Chondrocyte (in vitro differentiated cells): Measurements from ENCODE around the gene KDM1B. TPM values are rescaled to one million over a fixed set of nuclear protein-coding genes. Genes with fewer than 3 reads are reported as not detected.
A peak's percentile ranks its signal among the peaks of the same experiment; 100 is the strongest.

Experiments
- DNase-seq: peaks from one replicate; pipeline ENCODE4 v3.0.0; 2021; ENCODE audit warnings: mixed read lengths, low spot score
- H3K27ac Mint-ChIP-seq: one replicate; pipeline ENCODE4 v1.8.0; 2021; ENCODE audit warnings: mild to moderate bottlenecking, moderate library complexity, mixed read lengths; ENCODE audit not compliant: unreplicated experiment
- H3K27me3 Mint-ChIP-seq: 2 replicates; pipeline ENCODE4 v1.8.0; 2021; ENCODE audit warnings: low read depth, mixed read lengths
- H3K36me3 Mint-ChIP-seq: 2 replicates; pipeline ENCODE4 v1.8.0; 2021; ENCODE audit warnings: low read depth, mixed read lengths
- H3K4me1 Mint-ChIP-seq: 2 replicates; pipeline ENCODE4 v1.8.0; 2021; ENCODE audit warnings: low read depth, mild to moderate bottlenecking, mixed read lengths
- H3K4me3 Mint-ChIP-seq: one replicate; pipeline ENCODE4 v1.8.0; 2021; ENCODE audit warnings: mild to moderate bottlenecking, moderate library complexity, mixed read lengths; ENCODE audit not compliant: unreplicated experiment
- H3K9me3 Mint-ChIP-seq: 2 replicates; pipeline ENCODE4 v1.8.0; 2021; ENCODE audit warnings: low read depth, mixed read lengths
- CTCF ChIP-seq: fragments of 200-600 bp; sonication (generic); IDR thresholded peaks from 2 replicates; pipeline ENCODE4 v1.5.0; 2021; ENCODE audit warnings: antibody characterized with exemption, mild to moderate bottlenecking, moderate library complexity
- total RNA-seq: library from RNA; stranded (reverse); gene quantifications from 3 replicates; pipeline ENCODE4 v1.2.1, GENCODE V29; 2021

KDM1B gene
- total RNA-seq, 1 donor from 2014 or later = 12.7 TPM

- Mint-ChIP-seq H3K27me3 (no peaks in the 10 kb centered on the region), H3K36me3 (no peaks in the 10 kb centered on the region)
- DNase-seq = no peak
Observed at GRCh38 chr6:18151801-18152200, 3.4 kb upstream of the KDM1B start.

GRCh38 chr6:18153311-18153703, 1.9 kb upstream of the KDM1B start:
- Mint-ChIP-seq H3K9me3 (no peaks in the 10 kb centered on the region), H3K27ac (no peak overlapping the region), H3K36me3 (no peaks in the 10 kb centered on the region), H3K27me3 (no peaks in the 10 kb centered on the region), H3K4me3 (no peak overlapping the region), H3K4me1 (peaks cover 18% of the 10 kb centered on the region)
- no peak for TF ChIP-seq CTCF
- no peak for DNase-seq

More at GRCh38 chr6:18151801-18152200, 3.4 kb upstream of the KDM1B start:
- Mint-ChIP-seq H3K9me3 (no peaks in the 10 kb centered on the region), H3K4me3 (no peak overlapping the region), H3K27ac (no peak overlapping the region), H3K4me1 (peaks cover 20% of the 10 kb centered on the region)
- TF ChIP-seq CTCF = no peak

- H3K4me3 Mint-ChIP-seq = peak within 1 kb of the TSS; percentile 98
- peak within 1 kb of the TSS; percentile 99 for H3K27ac Mint-ChIP-seq
- H3K4me1 Mint-ChIP-seq = peaks cover 15% of the 10 kb centered on the region
- H3K36me3 Mint-ChIP-seq = no peaks in the 10 kb centered on the region
- no peaks in the 10 kb centered on the region for H3K9me3 Mint-ChIP-seq
- H3K27me3 Mint-ChIP-seq = no peaks in the 10 kb centered on the region
- no peak for DNase-seq
- no peak for TF ChIP-seq CTCF
Observed at GRCh38 chr6:18154507-18155149, 594 bp upstream of the KDM1B start, which contains the start of gene TPMT. TSS of gene TPMT (minus strand) at chr6:18155077. CDS start at chr6:18149127, 5,950 bp downstream.

GRCh38 chr6:18155864-18156421, 721 bp downstream of the KDM1B start:
- no peaks in the 10 kb centered on the region for H3K27me3 Mint-ChIP-seq
- H3K27ac Mint-ChIP-seq = peak overlapping the region; percentile 22
- H3K4me3 Mint-ChIP-seq = peak overlapping the region; percentile 98
- peaks cover 15% of the 10 kb centered on the region for H3K4me1 Mint-ChIP-seq
- TF ChIP-seq CTCF = peak; percentile 65
- H3K36me3 Mint-ChIP-seq = peaks cover 4% of the 10 kb centered on the region
- no peak for DNase-seq
- no peaks in the 10 kb centered on the region for H3K9me3 Mint-ChIP-seq

- H3K4me1 Mint-ChIP-seq = peaks cover 12% of the 10 kb centered on the region
- peaks cover 15% of the 10 kb centered on the region for H3K36me3 Mint-ChIP-seq
- H3K9me3 Mint-ChIP-seq = no peaks in the 10 kb centered on the region
- no peak for TF ChIP-seq CTCF
- H3K27me3 Mint-ChIP-seq = no peaks in the 10 kb centered on the region
- no peak overlapping the region for H3K4me3 Mint-ChIP-seq
- no peak for DNase-seq
- no peak overlapping the region for H3K27ac Mint-ChIP-seq
Observed at GRCh38 chr6:18160911-18161310, 5.7 kb downstream of the KDM1B start.
